NCI-H2107 treated with DMSO at 0.1 percent for 48 hours (cell line): ENCODE data around the gene NANOS2.
"Not testable (repeated sequence)": the region's sequence is repeated elsewhere in the genome, so short reads cannot be mapped to it uniquely, and the experiment has no call there.

Source experiments
- DNase-seq: peaks from one replicate; lab custom pipeline; 2025; ENCODE audit not compliant: unreplicated experiment; lab: John Stamatoyannopoulos, UW

The NANOS2 gene

DNA sequence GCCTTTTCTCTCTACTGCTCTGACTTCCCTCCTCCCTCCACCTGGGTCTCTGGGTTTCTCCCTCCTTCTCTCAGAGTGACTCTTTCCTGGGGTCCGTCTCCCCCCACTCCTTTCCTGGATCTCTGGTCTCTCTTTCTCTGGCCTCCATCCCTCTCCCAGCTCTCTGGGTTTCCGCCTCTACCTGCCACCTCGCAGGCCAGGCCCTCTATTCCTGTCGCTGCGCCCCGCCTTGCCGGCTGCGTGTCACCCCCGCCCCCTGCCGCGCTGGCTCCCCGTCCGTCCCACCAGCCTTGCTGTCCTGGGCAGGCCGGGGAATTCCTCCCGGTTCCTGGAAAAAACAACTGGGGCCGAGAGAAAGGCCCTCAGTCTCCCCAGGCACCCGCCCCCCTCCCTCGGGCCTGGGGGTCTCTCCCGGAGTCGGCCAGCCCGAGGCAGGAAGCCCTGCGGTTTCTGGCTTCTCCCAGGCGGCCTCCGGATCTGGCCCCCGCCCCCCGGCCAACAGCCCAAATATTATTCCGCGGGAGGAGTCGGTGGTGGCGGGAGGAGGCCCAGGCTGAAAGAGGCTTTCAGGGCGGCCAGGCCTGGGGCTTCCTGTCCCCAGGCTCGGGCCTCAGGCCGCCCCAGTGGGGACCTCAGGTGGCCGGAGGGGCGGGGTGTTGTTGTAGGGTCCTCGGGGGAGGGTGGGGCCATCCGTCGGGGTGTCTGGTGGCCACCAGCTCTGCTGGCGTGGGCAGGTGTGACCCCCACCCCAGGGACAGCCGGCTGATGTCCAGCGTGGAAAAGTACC lies 38.0 kb downstream of the NANOS2 start:
- DNase-seq, result no peak

DNA sequence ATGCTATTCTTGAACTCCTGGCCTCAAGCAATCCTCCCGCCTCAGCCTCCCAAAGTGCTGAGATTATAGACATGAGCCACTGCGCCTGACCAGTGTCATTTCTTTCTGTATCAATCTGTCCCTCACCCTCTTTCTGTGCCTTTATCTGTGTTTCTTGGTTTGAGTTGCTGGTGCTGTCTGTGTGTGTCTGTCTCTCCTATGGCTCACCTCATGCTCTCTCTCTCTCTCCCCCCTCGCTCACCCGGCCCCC lies 38.5 kb downstream of the NANOS2 start:
- DNase-seq, result no peak

DNA sequence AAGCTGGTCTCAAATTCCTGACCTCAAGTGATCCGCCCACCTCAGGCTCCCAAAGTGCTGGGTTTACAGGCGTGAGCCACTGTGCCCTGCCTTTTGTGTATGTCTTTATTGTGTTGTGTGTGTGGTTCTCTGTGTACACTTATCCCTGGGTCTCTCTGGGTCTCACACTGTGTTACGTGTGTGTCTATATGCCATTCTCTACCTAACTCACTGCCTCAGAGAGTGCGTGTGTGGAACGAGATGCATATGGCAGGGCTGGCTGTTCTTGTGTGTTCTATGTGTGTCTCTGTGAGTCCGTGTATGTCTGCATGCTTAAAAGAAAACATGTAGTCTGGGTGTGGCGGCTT lies 40.0 kb downstream of the NANOS2 start:
- no peak for DNase-seq

DNA sequence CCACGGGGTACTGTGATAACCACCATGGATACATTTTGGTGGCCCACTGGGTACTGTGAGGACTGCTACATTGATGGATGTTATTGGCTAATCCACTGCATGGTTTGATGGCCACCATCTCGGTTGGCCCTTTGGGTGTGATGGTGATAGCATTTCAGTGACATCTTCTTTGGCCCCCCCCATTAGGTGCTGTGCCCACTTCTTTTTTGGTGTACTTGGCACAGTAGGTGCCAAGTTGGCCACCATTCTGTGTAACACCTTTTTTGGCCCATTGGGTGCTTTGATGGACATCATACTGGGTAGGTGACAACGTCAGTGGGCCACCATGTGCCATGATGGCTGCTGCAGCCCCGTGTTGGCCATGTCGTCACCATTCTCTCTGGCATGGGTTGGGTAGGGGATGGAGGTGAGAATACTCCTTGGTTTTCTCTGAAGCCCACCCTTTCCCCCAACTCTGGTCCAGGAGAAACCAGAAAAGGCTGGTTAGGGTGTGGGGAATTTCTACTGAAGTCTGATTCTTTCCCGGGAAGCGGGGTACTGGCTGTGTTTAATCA lies 41.3 kb downstream of the NANOS2 start:
- DNase-seq, result no peak

DNA sequence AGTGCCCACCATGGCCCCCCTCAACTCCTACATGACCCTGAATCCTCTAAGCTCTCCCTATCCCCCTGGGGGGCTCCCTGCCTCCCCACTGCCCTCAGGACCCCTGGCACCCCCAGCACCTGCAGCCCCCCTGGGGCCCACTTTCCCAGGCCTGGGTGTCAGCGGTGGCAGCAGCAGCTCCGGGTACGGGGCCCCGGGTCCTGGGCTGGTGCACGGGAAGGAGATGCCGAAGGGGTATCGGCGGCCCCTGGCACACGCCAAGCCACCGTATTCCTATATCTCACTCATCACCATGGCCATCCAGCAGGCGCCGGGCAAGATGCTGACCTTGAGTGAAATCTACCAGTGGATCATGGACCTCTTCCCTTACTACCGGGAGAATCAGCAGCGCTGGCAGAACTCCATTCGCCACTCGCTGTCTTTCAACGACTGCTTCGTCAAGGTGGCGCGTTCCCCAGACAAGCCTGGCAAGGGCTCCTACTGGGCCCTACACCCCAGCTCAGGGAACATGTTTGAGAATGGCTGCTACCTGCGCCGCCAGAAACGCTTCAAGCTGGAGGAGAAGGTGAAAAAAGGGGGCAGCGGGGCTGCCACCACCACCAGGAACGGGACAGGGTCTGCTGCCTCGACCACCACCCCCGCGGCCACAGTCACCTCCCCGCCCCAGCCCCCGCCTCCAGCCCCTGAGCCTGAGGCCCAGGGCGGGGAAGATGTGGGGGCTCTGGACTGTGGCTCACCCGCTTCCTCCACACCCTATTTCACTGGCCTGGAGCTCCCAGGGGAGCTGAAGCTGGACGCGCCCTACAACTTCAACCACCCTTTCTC lies 42.3 kb downstream of the NANOS2 start:
- DNase-seq, result no peak

DNA sequence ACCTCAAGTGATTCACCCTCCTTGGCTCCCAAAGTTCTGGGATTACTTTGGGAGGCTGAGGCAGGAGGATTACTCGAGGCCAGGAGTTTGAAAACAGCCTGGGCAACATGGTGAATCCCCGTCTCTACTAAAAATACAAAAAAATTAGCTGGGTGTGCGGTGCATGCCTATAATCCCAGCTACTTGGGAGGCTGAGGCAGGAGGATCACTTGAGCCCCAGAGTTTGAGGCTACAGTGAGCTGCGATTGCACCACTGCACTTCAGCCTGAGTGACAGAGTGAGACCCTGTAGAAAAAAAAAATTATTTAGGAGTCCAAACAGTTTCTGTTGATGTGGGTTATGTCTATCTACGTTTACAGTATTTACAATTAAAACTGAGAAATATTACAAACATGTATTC lies 43.8 kb downstream of the NANOS2 start:
- no peak for DNase-seq

DNA sequence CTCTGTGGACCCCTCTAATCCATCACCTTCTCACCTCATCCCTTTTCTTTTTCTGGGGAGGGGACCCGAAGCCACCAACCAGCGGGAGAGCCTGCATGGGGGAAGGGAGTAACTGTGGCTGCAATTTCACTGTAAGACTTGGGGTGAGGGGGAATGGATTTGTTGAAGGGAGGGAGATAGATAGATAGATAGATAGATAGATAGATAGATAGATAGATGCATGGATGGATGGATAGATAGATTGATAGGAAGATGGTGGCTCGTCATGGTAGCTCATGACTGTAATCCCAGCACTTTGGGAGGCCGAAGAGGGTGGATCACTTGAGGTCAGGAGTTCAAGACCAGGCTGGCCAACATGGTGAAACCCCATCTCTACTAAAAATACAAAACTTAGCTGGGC lies 47.3 kb downstream of the NANOS2 start:
- not testable (repeated sequence) for DNase-seq

DNA sequence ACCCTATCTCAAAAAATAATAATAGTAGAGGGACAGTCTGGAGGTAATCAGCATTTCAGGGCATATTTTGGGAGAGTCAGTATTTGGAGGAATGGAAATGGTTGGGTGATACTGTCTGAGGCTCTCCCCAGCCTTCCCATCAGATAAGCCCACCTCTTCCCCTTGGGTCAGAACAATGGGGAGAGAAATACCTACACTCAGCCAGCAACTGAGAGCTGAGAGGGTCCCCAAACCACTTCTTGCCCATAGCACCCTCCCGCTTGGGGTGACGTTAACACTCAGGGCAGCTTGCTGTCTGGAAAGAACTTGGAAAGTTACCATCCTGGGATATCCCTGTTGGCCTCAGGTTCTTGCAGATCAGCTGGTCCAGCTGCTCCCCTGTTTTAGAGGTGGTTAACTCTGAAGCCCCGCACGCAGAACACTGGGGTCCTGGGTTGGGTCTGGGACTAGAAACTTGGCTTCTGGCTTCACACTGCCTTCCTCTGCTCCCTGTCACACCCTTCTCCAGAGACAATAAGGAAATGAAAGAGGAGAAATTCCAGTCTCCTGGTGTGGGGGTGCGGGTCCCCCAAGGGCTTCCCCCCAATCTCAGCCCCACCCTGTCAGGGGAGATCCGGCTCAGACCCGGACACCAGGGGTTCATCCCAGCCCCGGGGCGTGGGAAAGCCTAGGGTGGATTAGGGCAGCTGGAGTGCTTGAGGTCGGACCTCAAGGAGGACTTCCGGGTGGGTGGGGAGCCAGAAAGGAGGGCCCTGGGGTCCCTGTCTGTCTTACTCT lies 48.0 kb downstream of the NANOS2 start:
- no peak for DNase-seq

DNA sequence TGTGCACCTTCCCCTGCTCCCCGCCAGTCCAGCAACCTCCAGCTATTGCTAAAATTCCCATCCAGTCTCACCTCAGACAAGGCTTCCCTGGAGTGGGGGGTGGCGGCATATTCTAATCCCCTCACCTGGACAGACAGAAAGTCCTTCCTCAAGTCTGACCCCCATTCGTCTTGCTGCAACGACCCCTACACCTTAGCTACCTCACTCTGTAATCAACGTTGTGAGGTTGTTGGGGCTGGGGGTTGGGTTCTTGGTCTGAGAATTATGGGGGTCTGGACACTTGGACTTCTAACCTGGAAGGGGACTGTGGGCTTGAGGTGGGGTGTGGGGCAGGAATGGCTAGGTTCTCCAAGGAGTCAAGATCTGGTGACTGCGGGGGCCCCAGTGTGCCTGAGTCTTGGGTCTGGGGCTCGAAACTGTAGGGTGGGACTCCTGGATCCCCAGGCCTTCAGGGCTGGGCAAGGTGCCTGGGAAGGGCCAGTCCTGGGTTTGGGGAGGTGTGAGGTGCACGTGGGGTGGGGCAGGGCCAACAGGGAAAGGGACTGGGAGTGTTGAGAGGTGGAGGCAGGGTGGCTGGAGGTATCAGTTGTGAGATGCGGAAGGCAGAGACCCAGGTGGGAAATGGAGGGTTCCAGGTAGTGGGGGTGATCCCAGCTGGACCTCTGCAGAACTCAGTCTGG lies 49.2 kb downstream of the NANOS2 start:
- DNase-seq, result no peak

DNA sequence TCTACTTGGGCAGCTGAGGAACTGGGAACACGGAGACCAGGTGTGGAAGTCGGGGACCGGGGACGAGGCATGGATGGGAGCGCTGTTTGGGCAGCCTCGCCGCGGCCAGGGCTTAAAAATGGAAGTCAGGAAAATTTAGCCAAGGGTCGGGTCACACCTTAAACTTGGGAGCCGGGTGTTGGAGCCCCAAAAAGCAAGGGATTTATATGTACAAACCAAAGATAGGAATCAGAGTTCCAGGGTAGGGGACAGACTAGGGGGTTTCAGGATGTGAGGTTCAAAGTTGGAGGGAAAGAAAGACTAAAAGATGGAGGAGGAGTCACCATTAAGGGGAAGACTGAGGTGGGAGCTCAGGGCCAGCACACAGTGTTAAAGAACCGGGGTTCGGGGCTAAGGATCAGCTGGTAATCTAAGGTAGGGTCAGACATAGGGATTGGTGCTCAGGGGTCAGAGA lies 49.9 kb downstream of the NANOS2 start:
- DNase-seq, result no peak

DNA sequence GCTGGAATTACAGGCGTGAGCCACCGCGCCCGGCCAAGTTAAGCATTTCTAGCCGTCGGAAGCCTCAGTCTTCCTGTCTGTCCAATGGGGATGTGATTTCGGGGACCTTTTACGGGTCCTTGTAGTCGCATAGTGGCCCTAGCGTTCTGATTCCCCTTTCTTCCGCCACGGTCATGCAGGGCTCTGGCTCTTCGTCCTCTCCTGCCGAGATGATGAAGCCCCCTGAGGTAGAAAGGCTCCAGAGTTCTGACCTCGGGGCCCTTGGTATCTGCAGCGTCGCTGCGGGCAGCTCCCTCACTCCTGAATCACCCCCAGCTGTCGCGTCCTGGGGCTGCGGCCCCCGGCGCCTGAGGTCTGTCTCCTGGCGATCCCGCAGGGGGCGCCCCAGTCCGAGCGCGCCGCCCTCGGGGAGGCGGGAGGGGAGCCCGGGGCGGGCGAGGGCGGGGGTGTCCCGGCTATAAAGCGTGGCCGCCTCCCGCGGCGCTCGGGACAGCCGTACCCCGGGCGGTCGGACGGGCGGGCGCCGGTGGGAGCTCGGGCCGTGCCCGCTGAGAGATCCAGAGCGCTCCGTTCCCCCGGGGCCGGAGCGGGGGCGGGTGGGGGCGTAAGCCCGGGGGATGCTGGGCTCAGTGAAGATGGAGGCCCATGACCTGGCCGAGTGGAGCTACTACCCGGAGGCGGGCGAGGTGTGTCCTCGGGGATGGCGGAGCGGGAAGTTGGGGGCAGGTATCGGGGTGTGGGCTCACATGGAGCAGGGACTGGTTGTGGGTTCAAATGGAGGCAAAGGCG lies 50.5 kb downstream of the NANOS2 start, which contains the start of gene FOXA3:
Gene FOXA3, plus strand, starts transcription at position 487 of the 789 bp plus-strand sequence. Its CDS starts 131 bp downstream, at position 618.
- no peak for DNase-seq

DNA sequence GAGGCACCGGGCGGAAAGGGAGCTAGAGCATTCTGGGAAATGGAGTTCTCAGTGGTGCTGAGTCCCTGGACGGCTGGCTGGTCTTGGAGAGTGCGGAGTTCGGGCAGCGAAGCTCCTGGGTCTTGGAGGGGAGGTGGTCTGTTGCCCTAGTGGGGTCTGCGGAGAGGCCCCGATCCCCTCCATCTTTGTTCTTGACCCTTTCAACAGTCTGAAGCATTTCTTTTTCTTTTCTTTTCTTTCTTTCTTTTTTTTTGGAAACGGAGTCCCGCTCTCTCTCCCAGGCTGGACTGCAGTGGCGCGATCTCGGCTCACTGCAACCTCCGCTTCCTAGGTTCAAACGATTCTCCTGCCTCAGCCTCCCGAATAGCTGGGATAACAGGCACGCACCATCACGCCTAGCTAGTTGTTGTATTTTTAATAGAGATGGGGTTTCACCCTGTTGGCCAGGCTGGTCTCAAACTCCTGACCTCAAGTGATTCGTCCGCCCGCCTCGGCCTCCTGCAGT lies 51.2 kb downstream of the NANOS2 start:
- DNase-seq, result no peak
